ENCODE data around the gene CDK12. TPM values are rescaled to one million over a fixed set of nuclear protein-coding genes. Genes with fewer than 3 reads are reported as not detected.
A peak's percentile ranks its signal among the peaks of the same experiment; 100 is the strongest.

CDK12 gene
- total RNA-seq, 2 donors from 2014 or later: 17.4 to 25.1 TPM

DNA sequence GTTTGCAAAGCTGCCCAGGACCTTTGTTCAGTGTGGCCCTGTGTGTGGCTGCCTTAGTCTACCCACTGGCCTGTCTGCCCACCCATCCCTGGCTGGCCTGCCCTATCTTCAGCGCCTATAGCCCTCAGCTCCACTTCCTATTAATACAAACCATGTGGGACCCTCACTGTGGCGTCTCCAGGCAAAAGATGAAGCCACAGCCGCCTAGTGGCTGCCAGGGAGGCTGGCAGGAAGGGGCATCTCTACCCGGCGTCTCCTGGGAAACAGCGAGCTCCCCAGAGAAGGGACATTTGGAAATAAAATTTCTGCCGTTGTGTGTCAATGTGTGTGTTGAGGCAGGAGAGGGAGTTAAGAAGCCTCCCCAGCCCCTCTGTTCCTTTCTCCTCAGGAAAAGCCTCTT, 114.9 kb downstream of the CDK12 start:
- intact Hi-C loops (cut with DNase I): no loop called here
- TF ChIP-seq CTCF (IDR thresholded peaks at IDR 0.05) (peak in 6 of 7 experiments; percentile 8 to 33 (median 15)), POLR2A (IDR thresholded peaks at IDR 0.05) (no peak)
- DNase-seq (no peak), ATAC-seq (no peak)
- H3K4me1 ChIP-seq: peaks cover 25% of the 10 kb centered on the region
- no peak overlapping the region for H3K4me3 ChIP-seq
- no peaks in the 10 kb centered on the region for H3K9me3 ChIP-seq
- H3K27me3 ChIP-seq: no peaks in the 10 kb centered on the region
- H3K36me3 ChIP-seq (replicated peaks in 1 of 2; ENCODE audit: insufficient read depth in 1 of 2, low read depth in 2 of 2): no peaks in the 10 kb centered on the region
- no peak overlapping the region for H3K27ac ChIP-seq
- WGBS, 2 donors: 29 to 47% methylated on average over 7 of the region's 7 CpGs

DNA sequence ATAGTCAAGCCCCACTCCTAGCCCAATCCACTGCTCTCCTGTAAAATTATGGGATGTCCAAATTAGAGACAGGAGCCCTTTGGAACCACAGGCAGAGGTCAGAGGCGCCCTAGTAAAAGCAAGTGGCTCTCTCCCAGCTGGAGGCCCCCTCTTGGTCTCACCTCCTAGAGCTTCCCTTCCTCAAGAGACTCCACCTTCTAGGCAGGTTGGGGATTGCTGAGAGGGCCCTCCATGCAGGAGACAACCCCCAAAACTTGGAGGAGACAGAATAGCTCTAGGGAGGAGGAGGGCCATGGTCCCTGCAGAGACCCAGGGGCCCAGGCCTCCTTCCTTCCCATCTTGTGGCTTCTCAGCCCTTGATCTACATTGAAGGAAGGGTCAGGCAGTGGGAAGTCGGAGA, 117.0 kb downstream of the CDK12 start:
- no peak for DNase-seq
- TF ChIP-seq POLR2A (IDR thresholded peaks at IDR 0.05) (no peak), CTCF (IDR thresholded peaks at IDR 0.05) (no peak)
- Histone ChIP-seq H3K36me3 (replicated peaks in 1 of 2; ENCODE audit: insufficient read depth in 1 of 2, low read depth in 2 of 2) (no peaks in the 10 kb centered on the region), H3K27ac (no peak overlapping the region), H3K27me3 (no peaks in the 10 kb centered on the region), H3K9me3 (no peaks in the 10 kb centered on the region), H3K4me3 (no peak overlapping the region), H3K4me1 (peaks cover 20% of the 10 kb centered on the region)
- WGBS, 2 donors: 71 to 81% methylated on average over 2 of the region's 2 CpGs
- ATAC-seq: no peak
- intact Hi-C loops (cut with DNase I): no loop called here

- intact Hi-C loops (cut with DNase I): no loop called here
Measured at GRCh38 chr17:39579318-39580081, 118.2 kb downstream of the CDK12 start.

GRCh38 chr17:39580082-39580468, 118.8 kb downstream of the CDK12 start:
- H3K27ac ChIP-seq: no peak overlapping the region
- H3K4me1 ChIP-seq: peaks cover 15% of the 10 kb centered on the region
- WGBS, 2 donors: 83 to 88% methylated on average over 7 of the region's 7 CpGs
- H3K36me3 ChIP-seq (replicated peaks in 1 of 2; ENCODE audit: insufficient read depth in 1 of 2, low read depth in 2 of 2): no peaks in the 10 kb centered on the region
- DNase-seq (no peak), ATAC-seq (no peak)
- no peaks in the 10 kb centered on the region for H3K27me3 ChIP-seq
- intact Hi-C loops (cut with DNase I): no loop called here
- H3K9me3 ChIP-seq: no peaks in the 10 kb centered on the region
- no peak overlapping the region for H3K4me3 ChIP-seq
- TF ChIP-seq CTCF (IDR thresholded peaks at IDR 0.05) (no peak), POLR2A (IDR thresholded peaks at IDR 0.05) (no peak)

More at GRCh38 chr17:39579318-39580081, 118.2 kb downstream of the CDK12 start:
- Histone ChIP-seq H3K4me1 (peaks cover 15% of the 10 kb centered on the region), H3K36me3 (replicated peaks in 1 of 2; ENCODE audit: insufficient read depth in 1 of 2, low read depth in 2 of 2) (no peaks in the 10 kb centered on the region), H3K9me3 (no peaks in the 10 kb centered on the region), H3K4me3 (no peak overlapping the region), H3K27me3 (no peaks in the 10 kb centered on the region), H3K27ac (no peak overlapping the region)
- 40 to 47% methylated on average over 8 of the region's 8 CpGs for WGBS, 2 donors
- peak; percentile 30 for ATAC-seq
- TF ChIP-seq POLR2A (IDR thresholded peaks at IDR 0.05) (no peak), CTCF (IDR thresholded peaks at IDR 0.05) (no peak)
- DNase-seq: peak in 1 of 4 donors; percentile 31

All from body of pancreas (tissue), 4 donors.